Measurements from ENCODE around the gene NDUFS7.

DNA sequence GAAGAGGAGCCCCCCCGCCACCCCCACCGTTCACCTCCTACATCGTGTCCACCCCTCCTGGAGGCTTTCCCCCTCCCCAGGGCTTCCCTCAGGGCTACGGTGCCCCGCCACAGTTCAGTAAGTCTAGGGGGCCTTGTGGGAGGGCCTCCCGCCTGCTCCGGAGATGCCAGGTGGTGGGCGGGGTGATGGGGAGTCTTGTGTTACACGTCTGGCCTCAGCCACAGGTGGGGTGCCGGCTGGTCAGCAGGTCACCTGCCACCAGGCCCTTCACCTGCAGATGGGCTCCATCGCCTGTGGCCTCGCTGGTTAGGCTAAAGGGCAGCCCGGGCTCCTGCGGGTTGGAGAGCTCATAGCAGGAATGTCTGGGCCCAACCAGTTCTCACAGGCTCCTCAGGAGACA, 46.5 kb downstream of the NDUFS7 start:
- TF ChIP-seq, protein P1, sequence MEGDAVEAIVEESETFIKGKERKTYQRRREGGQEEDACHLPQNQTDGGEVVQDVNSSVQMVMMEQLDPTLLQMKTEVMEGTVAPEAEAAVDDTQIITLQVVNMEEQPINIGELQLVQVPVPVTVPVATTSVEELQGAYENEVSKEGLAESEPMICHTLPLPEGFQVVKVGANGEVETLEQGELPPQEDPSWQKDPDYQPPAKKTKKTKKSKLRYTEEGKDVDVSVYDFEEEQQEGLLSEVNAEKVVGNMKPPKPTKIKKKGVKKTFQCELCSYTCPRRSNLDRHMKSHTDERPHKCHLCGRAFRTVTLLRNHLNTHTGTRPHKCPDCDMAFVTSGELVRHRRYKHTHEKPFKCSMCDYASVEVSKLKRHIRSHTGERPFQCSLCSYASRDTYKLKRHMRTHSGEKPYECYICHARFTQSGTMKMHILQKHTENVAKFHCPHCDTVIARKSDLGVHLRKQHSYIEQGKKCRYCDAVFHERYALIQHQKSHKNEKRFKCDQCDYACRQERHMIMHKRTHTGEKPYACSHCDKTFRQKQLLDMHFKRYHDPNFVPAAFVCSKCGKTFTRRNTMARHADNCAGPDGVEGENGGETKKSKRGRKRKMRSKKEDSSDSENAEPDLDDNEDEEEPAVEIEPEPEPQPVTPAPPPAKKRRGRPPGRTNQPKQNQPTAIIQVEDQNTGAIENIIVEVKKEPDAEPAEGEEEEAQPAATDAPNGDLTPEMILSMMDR (conservative IDR thresholded peaks at IDR 0.05 in 1 of 2, IDR thresholded peaks at IDR 0.05 in 1 of 2; ENCODE audit: extremely low read depth in 1 of 2, insufficient read depth in 1 of 2, low read depth in 1 of 2, low read length in 2 of 2): no peak
- TF ChIP-seq EZH2 (IDR thresholded peaks at IDR 0.05; ENCODE audit: borderline replicate concordance, low read length): no peak

Measured in mammary epithelial cell (primary cell).